IMR-90 (cell line): ENCODE data around the gene NAT8. TPM values are rescaled to one million over a fixed set of nuclear protein-coding genes. Genes with fewer than 3 reads are reported as not detected.

Experiments used
- ATAC-seq: fragments of 200-7000 bp; cut with Tn5 transposase; 2 replicates; pipeline ENCODE4 v1.9.1; 2020; ENCODE audit warnings: low read depth, mild to moderate bottlenecking, moderate library complexity
- BruUV-seq: library from RNA; stranded (reverse); fragments of 400-500 nt; replicated peaks from 2 replicates; lab custom pipeline; 2021; lab: Mats Ljungman, UMichigan
- CTCF ChIA-PET: fragments of 300-600 bp; formaldehyde crosslinking; extraction: SDS; loops from one replicate; lab custom pipeline; 2021; ENCODE audit warnings: antibody characterized with exemption; lab: Yijun Ruan, JAX
- POLR2A ChIA-PET: fragments of 300-600 bp; sonication (Branson Sonifier 250); formaldehyde crosslinking; loops from one replicate; lab custom pipeline; 2022; ENCODE audit warnings: antibody characterized with exemption; ENCODE audit not compliant: unreplicated experiment; lab: Charles Lee
- DNase-seq: peaks from one replicate; pipeline ENCODE4 v3.0.0; 2013
- H2AFZ ChIP-seq: replicated peaks from 2 replicates; pipeline ENCODE3; 2013; ENCODE audit warnings: low read length, mild to moderate bottlenecking; ENCODE audit not compliant: poor library complexity
- H2AK5ac ChIP-seq: 2 replicates; pipeline ENCODE4 v1.6.1; 2013; ENCODE audit warnings: low read depth, low read length, inconsistent platforms
- H2AK9ac ChIP-seq: replicated peaks from 2 replicates; pipeline ENCODE3; 2013; ENCODE audit warnings: mild to moderate bottlenecking, low read depth, low read length, moderate library complexity; ENCODE audit not compliant: poor library complexity
- H2BK120ac ChIP-seq: 2 replicates; pipeline ENCODE4 v1.6.1; 2013; ENCODE audit warnings: low read depth, low read length, inconsistent platforms
- H2BK15ac ChIP-seq: 3 replicates; pipeline ENCODE4 v1.6.1; 2013; ENCODE audit warnings: low read depth, low read length, inconsistent platforms
- H2BK20ac ChIP-seq: 2 replicates; pipeline ENCODE4 v1.6.1; 2013; ENCODE audit warnings: low read depth, mild to moderate bottlenecking, inconsistent platforms, low read length, moderate library complexity
- H2BK5ac ChIP-seq: 2 replicates; pipeline ENCODE4 v1.6.1; 2013; ENCODE audit warnings: mild to moderate bottlenecking, low read depth, low read length, inconsistent platforms; ENCODE audit not compliant: poor library complexity, severe bottlenecking
- H3K14ac ChIP-seq: replicated peaks from 2 replicates; pipeline ENCODE4 v1.6.1; 2013; ENCODE audit warnings: low read depth, low read length, inconsistent platforms
- H3K18ac ChIP-seq: 2 replicates; pipeline ENCODE4 v1.6.1; 2013; ENCODE audit warnings: low read depth, low read length, control low read depth
- H3K23ac ChIP-seq: 2 replicates; pipeline ENCODE4 v1.6.1; 2013; ENCODE audit warnings: low read depth, low read length, inconsistent platforms
- H3K27ac ChIP-seq: 2 replicates; pipeline ENCODE4 v1.5.1; 2013; ENCODE audit warnings: mild to moderate bottlenecking, control low read depth, low read length; ENCODE audit not compliant: insufficient read depth
- H3K27me3 ChIP-seq: 2 replicates; pipeline ENCODE4 v1.6.1; 2013; ENCODE audit warnings: low read length; ENCODE audit not compliant: control insufficient read depth, insufficient read depth
- H3K36me3 ChIP-seq: 2 replicates; pipeline ENCODE4 v1.6.1; 2013; ENCODE audit warnings: low read length, mixed read lengths; ENCODE audit not compliant: control insufficient read depth, insufficient read depth
- H3K4ac ChIP-seq: 2 replicates; pipeline ENCODE4 v1.6.1; 2013; ENCODE audit warnings: low read depth, low read length, inconsistent platforms
- H3K4me1 ChIP-seq: 2 replicates; pipeline ENCODE4 v1.6.1; 2013; ENCODE audit warnings: low read length, mixed read lengths; ENCODE audit not compliant: control insufficient read depth, insufficient read depth
- H3K4me2 ChIP-seq: 2 replicates; pipeline ENCODE4 v1.6.1; 2013; ENCODE audit warnings: low read depth, mild to moderate bottlenecking, control low read depth, low read length, moderate library complexity
- H3K4me3 ChIP-seq: 2 replicates; pipeline ENCODE4 v1.5.1; 2013; ENCODE audit warnings: low read depth, mild to moderate bottlenecking, control low read depth, low read length, moderate library complexity; ENCODE audit not compliant: insufficient read depth
- H3K56ac ChIP-seq: 2 replicates; pipeline ENCODE4 v1.6.1; 2013; ENCODE audit warnings: low read length, inconsistent platforms; ENCODE audit not compliant: insufficient read depth; ENCODE audit errors: extremely low read depth
- H3K79me1 ChIP-seq, 2 experiments: 2 replicates each; pipeline ENCODE4 v1.6.1; 2013; ENCODE audit warnings: low read length in 2 of 2, inconsistent platforms in 1 of 2, low read depth in 1 of 2
- H3K9ac ChIP-seq: 2 replicates; pipeline ENCODE4 v1.6.1; 2013; ENCODE audit warnings: low read depth, low read length, control low read depth
- H3K9me1 ChIP-seq: 2 replicates; pipeline ENCODE4 v1.6.1; 2013; ENCODE audit warnings: low read length, inconsistent platforms; ENCODE audit not compliant: insufficient read depth
- H3K9me3 ChIP-seq: 2 replicates; pipeline ENCODE4 v1.6.1; 2013; ENCODE audit warnings: low read length; ENCODE audit not compliant: control insufficient read depth, insufficient read depth
- H4K20me1 ChIP-seq: 2 replicates; pipeline ENCODE4 v1.6.1; 2013; ENCODE audit warnings: low read length, inconsistent platforms; ENCODE audit not compliant: insufficient read depth
- H4K5ac ChIP-seq: 2 replicates; pipeline ENCODE4 v1.6.1; 2013; ENCODE audit warnings: mild to moderate bottlenecking, low read depth, low read length, control low read depth
- H4K8ac ChIP-seq, 2 experiments: 2 replicates each; pipeline ENCODE4 v1.6.1; 2013; ENCODE audit warnings: low read depth in 2 of 2, low read length in 2 of 2, control low read depth in 1 of 2, inconsistent platforms in 1 of 2
- H4K91ac ChIP-seq: 2 replicates; pipeline ENCODE4 v1.6.1; 2013; ENCODE audit warnings: low read depth, low read length, inconsistent platforms; ENCODE audit not compliant: insufficient read depth
- BHLHE40 ChIP-seq: fragments of 150-350 bp; IDR thresholded peaks from 2 replicates; pipeline ENCODE4 v1.6.1; 2016; ENCODE audit warnings: mild to moderate bottlenecking, low read depth, low read length
- CEBPB ChIP-seq: IDR thresholded peaks from 2 replicates; pipeline ENCODE4 v1.6.1; 2012; ENCODE audit warnings: low read depth, low read length, improper control_type of control experiment
- CHD1 ChIP-seq: IDR thresholded peaks from 2 replicates; pipeline ENCODE4 v1.6.1; 2012; ENCODE audit warnings: low read depth, low read length, improper control_type of control experiment
- CTCF ChIP-seq: conservative IDR thresholded peaks from 2 replicates; pipeline ENCODE4 v1.5.1; 2012; ENCODE audit warnings: mild to moderate bottlenecking, low read depth, low read length, improper control_type of control experiment
- ELK1 ChIP-seq: fragments of 150-350 bp; IDR thresholded peaks from 2 replicates; pipeline ENCODE4 v1.6.1; 2016; ENCODE audit warnings: low read depth, mild to moderate bottlenecking, low read length, moderate library complexity, borderline replicate concordance
- FOS ChIP-seq: fragments of 150-350 bp; IDR thresholded peaks from 2 replicates; pipeline ENCODE4 v1.6.1; 2016; ENCODE audit warnings: low read depth, low read length
- MAFK ChIP-seq: IDR thresholded peaks from 2 replicates; pipeline ENCODE4 v1.6.1; 2012; ENCODE audit warnings: low read depth, low read length, improper control_type of control experiment
- MAZ ChIP-seq: IDR thresholded peaks from 2 replicates; pipeline ENCODE4 v1.6.1; 2012; ENCODE audit warnings: low read depth, mild to moderate bottlenecking, low read length, improper control_type of control experiment, moderate library complexity, borderline replicate concordance
- MXI1 ChIP-seq: IDR thresholded peaks from 2 replicates; pipeline ENCODE4 v1.6.1; 2012; ENCODE audit warnings: low read depth, mild to moderate bottlenecking, low read length, moderate library complexity, borderline replicate concordance
- NFE2L2 ChIP-seq: fragments of 150-350 bp; IDR thresholded peaks from 2 replicates; pipeline ENCODE4 v1.6.1; 2016; ENCODE audit warnings: low read depth, mild to moderate bottlenecking, low read length
- POLR2A ChIP-seq: IDR thresholded peaks from 2 replicates; pipeline ENCODE4 v1.6.1; 2012; ENCODE audit warnings: mild to moderate bottlenecking, low read depth, low read length
- RAD21 ChIP-seq: IDR thresholded peaks from 2 replicates; pipeline ENCODE4 v1.6.1; 2012; ENCODE audit warnings: low read length, improper control_type of control experiment
- RCOR1 ChIP-seq: IDR thresholded peaks from 2 replicates; pipeline ENCODE4 v1.6.1; 2012; ENCODE audit warnings: mild to moderate bottlenecking, low read length, improper control_type of control experiment; ENCODE audit not compliant: insufficient replicate concordance
- RFX5 ChIP-seq: IDR thresholded peaks from 2 replicates; pipeline ENCODE4 v1.8.0; 2012; ENCODE audit warnings: low read depth, mild to moderate bottlenecking, low read length, moderate library complexity
- SMC3 ChIP-seq: fragments of 150-350 bp; IDR thresholded peaks from 2 replicates; pipeline ENCODE4 v1.6.1; 2016; ENCODE audit warnings: low read depth, mild to moderate bottlenecking, antibody characterized with exemption, low read length, moderate library complexity
- WGBS, 2 experiments: methylation state at CpG; one replicate each; pipeline versions ENCODE4 v1.1.5 to v1.1.7; 2013; ENCODE audit warnings: missing lambda C conversion rate in 2 of 2; ENCODE audit not compliant: insufficient read length in 1 of 2; ENCODE audit errors: extremely low coverage in 2 of 2; 5-methylcytosine and 5-hydroxymethylcytosine counted together
- dilution Hi-C: fragments of 300-500 bp; cut with HindIII; formaldehyde crosslinking; loops from one replicate; pipeline ENCODE4 v1.14.3; 2018; ENCODE audit warnings: low sequenced_read_pairs; ENCODE audit not compliant: unreplicated experiment
- in situ Hi-C: fragments of 300-500 bp; cut with MboI; formaldehyde crosslinking; loops from 3 replicates; pipeline ENCODE4 v1.14.3; 2019; ENCODE audit warnings: low sequenced_read_pairs, inconsistent platforms, mixed read lengths
- intact Hi-C: fragments of 100-400 bp; cut with micrococcal nuclease; formaldehyde crosslinking; loops from 2 replicates; pipeline ENCODE4 v1.10.0; 2022
- polyA plus RNA-seq, 3 experiments: library from polyadenylated mRNA; depleted of rRNA; stranded (reverse); fragments of >200 nt; gene quantifications; 2 replicates each; pipeline ENCODE4 v1.2.3, GENCODE V29; 2012; ENCODE audit warnings: low replicate concordance in 1 of 3
- total RNA-seq: library from RNA; depleted of rRNA; stranded (reverse); fragments of >200 nt; gene quantifications from 2 replicates; pipeline ENCODE4 v1.2.3, GENCODE V29; 2012
- TF ChIP-seq, protein P1 (sequence below): fragments of 150-350 bp; IDR thresholded peaks from 2 replicates; pipeline ENCODE4 v1.6.1; 2017; ENCODE audit warnings: mild to moderate bottlenecking, antibody characterized with exemption, low read length, low read depth

NAT8 gene
- total and polyA plus RNA-seq, 2 of the 4 experiments (the other 2 are of a cell fraction): not detected

DNA sequence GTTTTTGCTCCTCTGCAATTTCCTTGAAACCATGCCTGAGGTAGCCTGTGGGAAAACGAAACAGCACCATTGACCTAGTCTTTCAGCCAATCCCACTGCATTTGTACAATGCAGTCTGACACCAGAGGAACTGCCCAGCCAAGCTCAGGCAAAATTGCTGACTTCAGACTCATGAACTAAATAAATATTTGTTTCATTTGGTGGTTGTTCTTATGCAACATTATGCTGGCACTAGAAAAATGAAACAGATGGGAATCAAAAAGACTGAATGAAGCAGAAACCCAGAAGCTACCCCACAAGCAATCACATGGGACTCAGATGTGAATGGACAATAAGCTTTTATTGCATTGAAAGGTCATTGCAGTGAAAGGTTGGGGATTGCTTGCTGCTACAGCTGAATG, 1.7 kb downstream of the NAT8 start:
- no peak overlapping the region for H4K5ac ChIP-seq
- no peak overlapping the region for H3K23ac ChIP-seq
- H2BK15ac ChIP-seq: no peak overlapping the region
- no peak overlapping the region for H2AK9ac ChIP-seq
- no peaks in the 10 kb centered on the region for H3K9me1 ChIP-seq
- H3K4me2 ChIP-seq: no peak overlapping the region
- ChIA-PET POLR2A (no interaction called here), CTCF (no interaction called here)
- ATAC-seq (peak; percentile 64), DNase-seq (no peak)
- no peak overlapping the region for H2BK5ac ChIP-seq
- dilution Hi-C loops (no loop called here), in situ Hi-C loops (no loop called here), intact Hi-C loops (no loop called here)
- H3K9me3 ChIP-seq: no peaks in the 10 kb centered on the region
- no peak overlapping the region for H2BK20ac ChIP-seq
- no peaks in the 10 kb centered on the region for H4K20me1 ChIP-seq
- H3K4me1 ChIP-seq: no peaks in the 10 kb centered on the region
- no peak overlapping the region for H4K8ac ChIP-seq
- H2AK5ac ChIP-seq: no peak overlapping the region
- H3K18ac ChIP-seq: no peak overlapping the region
- BruUV-seq: no TSS peak
- H3K4me3 ChIP-seq: no peak overlapping the region
- H2BK120ac ChIP-seq: no peak overlapping the region
- WGBS, 2 experiments: no CpG with 5 or more reads among the region's 1 CpG
- H3K36me3 ChIP-seq: no peaks in the 10 kb centered on the region
- no peak overlapping the region for H4K91ac ChIP-seq
- peaks cover 8% of the 10 kb centered on the region; the same call in 1 of the 2 replicates for H3K27me3 ChIP-seq
- no peak overlapping the region for H3K9ac ChIP-seq
- no peak overlapping the region for H3K56ac ChIP-seq
- TF ChIP-seq MAFK: no peak
- no peak for TF ChIP-seq RAD21
- TF ChIP-seq MAZ: no peak
- TF ChIP-seq CTCF: no peak
- TF ChIP-seq POLR2A: no peak
- TF ChIP-seq NFE2L2: no peak
- no peak for TF ChIP-seq BHLHE40
- TF ChIP-seq CEBPB: no peak
- TF ChIP-seq MXI1: no peak
- no peak for TF ChIP-seq SMC3
- no peak for TF ChIP-seq ELK1
- no peak for TF ChIP-seq RCOR1
- no peak for TF ChIP-seq RFX5
- no peak for TF ChIP-seq FOS
- TF ChIP-seq CHD1: no peak
- TF ChIP-seq, protein P1, sequence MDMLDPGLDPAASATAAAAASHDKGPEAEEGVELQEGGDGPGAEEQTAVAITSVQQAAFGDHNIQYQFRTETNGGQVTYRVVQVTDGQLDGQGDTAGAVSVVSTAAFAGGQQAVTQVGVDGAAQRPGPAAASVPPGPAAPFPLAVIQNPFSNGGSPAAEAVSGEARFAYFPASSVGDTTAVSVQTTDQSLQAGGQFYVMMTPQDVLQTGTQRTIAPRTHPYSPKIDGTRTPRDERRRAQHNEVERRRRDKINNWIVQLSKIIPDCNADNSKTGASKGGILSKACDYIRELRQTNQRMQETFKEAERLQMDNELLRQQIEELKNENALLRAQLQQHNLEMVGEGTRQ: no peak
- H3K14ac ChIP-seq: no peak overlapping the region
- H2AFZ ChIP-seq: no peak overlapping the region
- H3K79me1 ChIP-seq: no peaks in the 10 kb centered on the region
- H3K4ac ChIP-seq: no peak overlapping the region
- no peak overlapping the region for H3K27ac ChIP-seq
